HepG2 (cell line): ENCODE measurements around the gene PDHX. TPM values are rescaled to one million over a fixed set of nuclear protein-coding genes. Genes with fewer than 3 reads are reported as not detected.

Experiments used
- ARHGAP35 ChIP-seq: sonication (generic); formaldehyde crosslinking; IDR thresholded peaks from 2 replicates; pipeline ENCODE4 v1.9.0; 2022; ENCODE audit warnings: mild to moderate bottlenecking, inconsistent platforms, moderate library complexity, missing genetic modification reagents, borderline replicate concordance
- CHD4 ChIP-seq: fragments of 200-600 bp; sonication (generic); IDR thresholded peaks from 2 replicates; pipeline ENCODE4 v1.7.0; 2017; ENCODE audit warnings: mild to moderate bottlenecking, low read length, borderline replicate concordance
- EED ChIP-seq: sonication (generic); formaldehyde crosslinking; IDR thresholded peaks from 2 replicates; pipeline ENCODE4 v1.5.0; 2020; ENCODE audit warnings: mild to moderate bottlenecking, missing genetic modification reagents
- HOXA9 ChIP-seq: sonication (generic); formaldehyde crosslinking; IDR thresholded peaks from 2 replicates; pipeline ENCODE4 v1.8.1; 2022; ENCODE audit warnings: missing genetic modification reagents, mild to moderate bottlenecking, moderate library complexity, borderline replicate concordance
- MBD4 ChIP-seq: IDR thresholded peaks from 2 replicates; pipeline ENCODE4 v1.6.1; 2012; ENCODE audit warnings: low read length, inconsistent platforms, borderline replicate concordance
- MIER2 ChIP-seq: IDR thresholded peaks from 2 replicates; pipeline ENCODE4 v1.6.1; 2016; ENCODE audit warnings: missing biosample characterization, missing genetic modification reagents
- TARDBP ChIP-seq: sonication (generic); formaldehyde crosslinking; IDR thresholded peaks from 2 replicates; pipeline ENCODE4 v1.8.0; 2022; ENCODE audit warnings: mild to moderate bottlenecking, missing genetic modification reagents
- ZBTB42 ChIP-seq: sonication (generic); formaldehyde crosslinking; IDR thresholded peaks from 2 replicates; pipeline ENCODE4 v1.5.0; 2020; ENCODE audit warnings: mild to moderate bottlenecking, missing genetic modification reagents
- ZNF431 ChIP-seq: sonication (generic); formaldehyde crosslinking; IDR thresholded peaks from 2 replicates; pipeline ENCODE4 v1.9.0; 2022; ENCODE audit warnings: missing genetic modification reagents, low read depth, mild to moderate bottlenecking, borderline replicate concordance
- ZNF557 ChIP-seq: sonication (generic); formaldehyde crosslinking; IDR thresholded peaks from 2 replicates; pipeline ENCODE4 v1.4.0; 2020; ENCODE audit warnings: missing genetic modification reagents
- ZNF564 ChIP-seq: sonication (generic); formaldehyde crosslinking; IDR thresholded peaks from 2 replicates; pipeline ENCODE4 v1.8.1; 2023; ENCODE audit warnings: mild to moderate bottlenecking, missing genetic modification reagents
- polyA plus RNA-seq, 8 experiments: library from polyadenylated mRNA; depleted of rRNA in 3 of 8; stranded (reverse) in 7 of 8; unstranded in 1 of 8; fragments of >200 nt; fragmentation: Illumina TruSeq in 4 of 8; extraction: Trizol in 4 of 8; gene quantifications; 2 replicates each; pipeline versions ENCODE4 v1.2.1 to v1.2.3, GENCODE V29; 2011 to 2016; ENCODE audit warnings: low read depth in 4 of 8, missing spikeins in 1 of 8, mixed read lengths in 1 of 8; ENCODE audit not compliant: insufficient read depth in 1 of 8
- total RNA-seq, 5 experiments: library from RNA; depleted of rRNA; stranded (reverse); fragments of >200 nt; fragmentation: Illumina TruSeq; extraction: Trizol; gene quantifications; 2 replicates each; pipeline ENCODE4 v1.2.3, GENCODE V29; 2016; ENCODE audit warnings: low read depth in 1 of 5
- TF ChIP-seq, protein P1 (sequence below): sonication (generic); formaldehyde crosslinking; IDR thresholded peaks from 2 replicates; pipeline ENCODE4 v1.4.0; 2020; ENCODE audit warnings: missing genetic modification reagents
- TF ChIP-seq, protein P2 (sequence below): sonication (generic); formaldehyde crosslinking; IDR thresholded peaks from 2 replicates; pipeline ENCODE4 v1.8.0; 2022; ENCODE audit warnings: mild to moderate bottlenecking, missing genetic modification reagents
- TF ChIP-seq, protein P3 (sequence below): IDR thresholded peaks from 2 replicates; pipeline ENCODE4 v1.6.1; 2012; ENCODE audit warnings: low read depth, low read length, improper control_type of control experiment
- TF ChIP-seq, protein P4 (sequence below): sonication (generic); formaldehyde crosslinking; IDR thresholded peaks from 2 replicates; pipeline ENCODE4 v1.4.0; 2020; ENCODE audit warnings: mild to moderate bottlenecking, low read depth, missing genetic modification reagents
- TF ChIP-seq, protein P5 (sequence below): IDR thresholded peaks from 2 replicates; pipeline ENCODE4 v1.6.1; 2016; ENCODE audit warnings: low read depth, missing genetic modification reagents, missing compliant biosample characterization

Gene PDHX
- total and polyA plus RNA-seq, 2 of the 13 experiments (the other 11 are each of a cell fraction or from before 2014, with no cell fraction given), result 41.0 to 73.8 TPM

DNA sequence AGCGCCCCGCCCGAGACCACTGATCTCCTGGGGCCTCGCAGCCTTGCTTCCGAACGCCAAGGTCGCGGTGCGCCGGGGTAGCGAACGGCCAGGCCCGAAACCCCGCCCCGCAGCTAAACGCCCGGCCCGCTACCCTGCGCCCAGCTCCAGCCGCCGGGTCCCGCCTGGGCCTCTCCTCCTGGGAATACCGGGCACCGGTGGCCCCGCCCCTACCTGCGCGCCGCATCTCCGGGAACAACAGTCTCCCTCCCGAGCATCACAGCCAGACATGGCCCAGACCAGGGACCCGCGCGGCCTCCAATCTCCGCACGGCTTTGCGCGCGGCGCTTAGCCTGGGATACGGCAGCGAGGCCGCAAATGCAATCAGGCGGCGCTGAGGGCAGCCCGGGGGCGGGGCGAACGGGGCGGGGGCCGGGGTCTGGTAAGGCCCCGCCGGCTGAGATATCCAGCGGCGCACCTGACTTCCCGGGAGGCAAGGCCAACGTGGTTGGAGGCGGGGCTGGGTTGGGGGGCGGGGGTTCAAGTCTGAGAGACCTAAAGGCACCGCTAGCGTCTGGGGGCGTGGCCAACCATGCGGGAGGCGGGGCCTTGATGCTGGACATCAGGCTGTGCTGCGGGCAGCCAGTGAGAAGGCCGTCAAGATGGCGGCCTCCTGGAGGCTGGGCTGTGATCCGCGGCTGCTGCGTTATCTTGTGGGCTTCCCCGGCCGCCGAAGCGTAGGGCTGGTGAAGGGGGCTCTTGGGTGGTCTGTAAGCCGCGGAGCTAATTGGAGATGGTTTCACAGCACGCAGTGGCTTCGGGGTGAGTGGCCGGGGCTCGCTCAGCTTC lies at the start of gene PDHX, which contains the start of gene APIP (continued):
- TF ChIP-seq, protein P1, sequence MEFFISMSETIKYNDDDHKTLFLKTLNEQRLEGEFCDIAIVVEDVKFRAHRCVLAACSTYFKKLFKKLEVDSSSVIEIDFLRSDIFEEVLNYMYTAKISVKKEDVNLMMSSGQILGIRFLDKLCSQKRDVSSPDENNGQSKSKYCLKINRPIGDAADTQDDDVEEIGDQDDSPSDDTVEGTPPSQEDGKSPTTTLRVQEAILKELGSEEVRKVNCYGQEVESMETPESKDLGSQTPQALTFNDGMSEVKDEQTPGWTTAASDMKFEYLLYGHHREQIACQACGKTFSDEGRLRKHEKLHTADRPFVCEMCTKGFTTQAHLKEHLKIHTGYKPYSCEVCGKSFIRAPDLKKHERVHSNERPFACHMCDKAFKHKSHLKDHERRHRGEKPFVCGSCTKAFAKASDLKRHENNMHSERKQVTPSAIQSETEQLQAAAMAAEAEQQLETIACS (CRISPR knock-in tag), result no peak
- peak; percentile 11; the same call in 1 of the 2 replicates for TF ChIP-seq MIER2
- TF ChIP-seq MBD4, result no peak
- no peak for TF ChIP-seq ZNF557 (CRISPR knock-in tag)
- TF ChIP-seq HOXA9 (CRISPR knock-in tag), result 0 out of 2 replicates have a peak, but pooled peaks have one; percentile 40
- no peak for TF ChIP-seq CHD4
- TF ChIP-seq, protein P2, sequence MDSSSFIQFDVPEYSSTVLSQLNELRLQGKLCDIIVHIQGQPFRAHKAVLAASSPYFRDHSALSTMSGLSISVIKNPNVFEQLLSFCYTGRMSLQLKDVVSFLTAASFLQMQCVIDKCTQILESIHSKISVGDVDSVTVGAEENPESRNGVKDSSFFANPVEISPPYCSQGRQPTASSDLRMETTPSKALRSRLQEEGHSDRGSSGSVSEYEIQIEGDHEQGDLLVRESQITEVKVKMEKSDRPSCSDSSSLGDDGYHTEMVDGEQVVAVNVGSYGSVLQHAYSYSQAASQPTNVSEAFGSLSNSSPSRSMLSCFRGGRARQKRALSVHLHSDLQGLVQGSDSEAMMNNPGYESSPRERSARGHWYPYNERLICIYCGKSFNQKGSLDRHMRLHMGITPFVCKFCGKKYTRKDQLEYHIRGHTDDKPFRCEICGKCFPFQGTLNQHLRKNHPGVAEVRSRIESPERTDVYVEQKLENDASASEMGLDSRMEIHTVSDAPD (CRISPR knock-in tag), result no peak
- no peak; the same call in 1 of the 2 replicates for TF ChIP-seq EED (CRISPR knock-in tag)
- TF ChIP-seq, protein P3, sequence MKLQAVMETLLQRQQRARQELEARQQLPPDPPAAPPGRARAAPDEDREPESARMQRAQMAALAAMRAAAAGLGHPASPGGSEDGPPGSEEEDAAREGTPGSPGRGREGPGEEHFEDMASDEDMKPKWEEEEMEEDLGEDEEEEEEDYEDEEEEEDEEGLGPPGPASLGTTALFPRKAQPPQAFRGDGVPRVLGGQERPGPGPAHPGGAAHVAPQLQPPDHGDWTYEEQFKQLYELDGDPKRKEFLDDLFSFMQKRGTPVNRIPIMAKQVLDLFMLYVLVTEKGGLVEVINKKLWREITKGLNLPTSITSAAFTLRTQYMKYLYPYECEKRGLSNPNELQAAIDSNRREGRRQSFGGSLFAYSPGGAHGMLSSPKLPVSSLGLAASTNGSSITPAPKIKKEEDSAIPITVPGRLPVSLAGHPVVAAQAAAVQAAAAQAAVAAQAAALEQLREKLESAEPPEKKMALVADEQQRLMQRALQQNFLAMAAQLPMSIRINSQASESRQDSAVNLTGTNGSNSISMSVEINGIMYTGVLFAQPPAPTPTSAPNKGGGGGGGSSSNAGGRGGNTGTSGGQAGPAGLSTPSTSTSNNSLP, result no peak
- no peak for TF ChIP-seq ARHGAP35 (CRISPR knock-in tag)
- TF ChIP-seq ZBTB42 (CRISPR knock-in tag), result peak; percentile 76
- peak; percentile 87; the same call in 1 of the 2 replicates for TF ChIP-seq ZNF564 (CRISPR knock-in tag)
- TF ChIP-seq ZNF431 (CRISPR knock-in tag), result no peak
- TF ChIP-seq, protein P4, sequence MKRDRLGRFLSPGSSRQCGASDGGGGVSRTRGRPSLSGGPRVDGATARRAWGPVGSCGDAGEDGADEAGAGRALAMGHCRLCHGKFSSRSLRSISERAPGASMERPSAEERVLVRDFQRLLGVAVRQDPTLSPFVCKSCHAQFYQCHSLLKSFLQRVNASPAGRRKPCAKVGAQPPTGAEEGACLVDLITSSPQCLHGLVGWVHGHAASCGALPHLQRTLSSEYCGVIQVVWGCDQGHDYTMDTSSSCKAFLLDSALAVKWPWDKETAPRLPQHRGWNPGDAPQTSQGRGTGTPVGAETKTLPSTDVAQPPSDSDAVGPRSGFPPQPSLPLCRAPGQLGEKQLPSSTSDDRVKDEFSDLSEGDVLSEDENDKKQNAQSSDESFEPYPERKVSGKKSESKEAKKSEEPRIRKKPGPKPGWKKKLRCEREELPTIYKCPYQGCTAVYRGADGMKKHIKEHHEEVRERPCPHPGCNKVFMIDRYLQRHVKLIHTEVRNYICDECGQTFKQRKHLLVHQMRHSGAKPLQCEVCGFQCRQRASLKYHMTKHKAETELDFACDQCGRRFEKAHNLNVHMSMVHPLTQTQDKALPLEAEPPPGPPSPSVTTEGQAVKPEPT (CRISPR knock-in tag), result no peak
- TF ChIP-seq, protein P5, sequence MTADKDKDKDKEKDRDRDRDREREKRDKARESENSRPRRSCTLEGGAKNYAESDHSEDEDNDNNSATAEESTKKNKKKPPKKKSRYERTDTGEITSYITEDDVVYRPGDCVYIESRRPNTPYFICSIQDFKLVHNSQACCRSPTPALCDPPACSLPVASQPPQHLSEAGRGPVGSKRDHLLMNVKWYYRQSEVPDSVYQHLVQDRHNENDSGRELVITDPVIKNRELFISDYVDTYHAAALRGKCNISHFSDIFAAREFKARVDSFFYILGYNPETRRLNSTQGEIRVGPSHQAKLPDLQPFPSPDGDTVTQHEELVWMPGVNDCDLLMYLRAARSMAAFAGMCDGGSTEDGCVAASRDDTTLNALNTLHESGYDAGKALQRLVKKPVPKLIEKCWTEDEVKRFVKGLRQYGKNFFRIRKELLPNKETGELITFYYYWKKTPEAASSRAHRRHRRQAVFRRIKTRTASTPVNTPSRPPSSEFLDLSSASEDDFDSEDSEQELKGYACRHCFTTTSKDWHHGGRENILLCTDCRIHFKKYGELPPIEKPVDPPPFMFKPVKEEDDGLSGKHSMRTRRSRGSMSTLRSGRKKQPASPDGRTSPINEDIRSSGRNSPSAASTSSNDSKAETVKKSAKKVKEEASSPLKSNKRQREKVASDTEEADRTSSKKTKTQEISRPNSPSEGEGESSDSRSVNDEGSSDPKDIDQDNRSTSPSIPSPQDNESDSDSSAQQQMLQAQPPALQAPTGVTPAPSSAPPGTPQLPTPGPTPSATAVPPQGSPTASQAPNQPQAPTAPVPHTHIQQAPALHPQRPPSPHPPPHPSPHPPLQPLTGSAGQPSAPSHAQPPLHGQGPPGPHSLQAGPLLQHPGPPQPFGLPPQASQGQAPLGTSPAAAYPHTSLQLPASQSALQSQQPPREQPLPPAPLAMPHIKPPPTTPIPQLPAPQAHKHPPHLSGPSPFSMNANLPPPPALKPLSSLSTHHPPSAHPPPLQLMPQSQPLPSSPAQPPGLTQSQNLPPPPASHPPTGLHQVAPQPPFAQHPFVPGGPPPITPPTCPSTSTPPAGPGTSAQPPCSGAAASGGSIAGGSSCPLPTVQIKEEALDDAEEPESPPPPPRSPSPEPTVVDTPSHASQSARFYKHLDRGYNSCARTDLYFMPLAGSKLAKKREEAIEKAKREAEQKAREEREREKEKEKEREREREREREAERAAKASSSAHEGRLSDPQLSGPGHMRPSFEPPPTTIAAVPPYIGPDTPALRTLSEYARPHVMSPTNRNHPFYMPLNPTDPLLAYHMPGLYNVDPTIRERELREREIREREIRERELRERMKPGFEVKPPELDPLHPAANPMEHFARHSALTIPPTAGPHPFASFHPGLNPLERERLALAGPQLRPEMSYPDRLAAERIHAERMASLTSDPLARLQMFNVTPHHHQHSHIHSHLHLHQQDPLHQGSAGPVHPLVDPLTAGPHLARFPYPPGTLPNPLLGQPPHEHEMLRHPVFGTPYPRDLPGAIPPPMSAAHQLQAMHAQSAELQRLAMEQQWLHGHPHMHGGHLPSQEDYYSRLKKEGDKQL (CRISPR knock-in tag), result no peak
- TF ChIP-seq TARDBP (CRISPR knock-in tag), result peak; percentile 74
